HUES48 (cell line): ENCODE data around the gene ATPAF2.

ENCODE experiments used
- H3K27ac ChIP-seq: one replicate; pipeline ENCODE4 v1.7.0; 2013; ENCODE audit warnings: low read depth, low read length, inconsistent platforms
- H3K27me3 ChIP-seq: 2 replicates; pipeline ENCODE4 v1.6.1; 2013; ENCODE audit warnings: mild to moderate bottlenecking, low read length; ENCODE audit not compliant: control insufficient read depth, insufficient read depth
- H3K36me3 ChIP-seq: 2 replicates; pipeline ENCODE4 v1.6.1; 2013; ENCODE audit warnings: low read length; ENCODE audit not compliant: control insufficient read depth, insufficient read depth
- H3K4me1 ChIP-seq: 2 replicates; pipeline ENCODE4 v1.6.1; 2013; ENCODE audit warnings: mild to moderate bottlenecking, low read length; ENCODE audit not compliant: control insufficient read depth, insufficient read depth
- H3K4me3 ChIP-seq: 2 replicates; pipeline ENCODE4 v1.5.1; 2013; ENCODE audit warnings: mild to moderate bottlenecking, low read depth, low read length
- H3K9ac ChIP-seq: 2 replicates; pipeline ENCODE4 v1.6.1; 2013; ENCODE audit warnings: mild to moderate bottlenecking, low read depth, low read length, moderate library complexity
- H3K9me3 ChIP-seq: 2 replicates; pipeline ENCODE4 v1.6.1; 2013; ENCODE audit warnings: low read length; ENCODE audit not compliant: control insufficient read depth, insufficient read depth

Gene ATPAF2

GRCh38 chr17:18065546-18065945, 26.6 kb upstream of the ATPAF2 start:
- no peaks in the 10 kb centered on the region for H3K9me3 ChIP-seq
- H3K27ac ChIP-seq = no peak overlapping the region
- H3K4me1 ChIP-seq = no peaks in the 10 kb centered on the region
- peaks cover 32% of the 10 kb centered on the region for H3K36me3 ChIP-seq
- no peaks in the 10 kb centered on the region for H3K27me3 ChIP-seq
- H3K9ac ChIP-seq = no peak overlapping the region
- H3K4me3 ChIP-seq = no peak overlapping the region

GRCh38 chr17:18064053-18064452, 25.1 kb upstream of the ATPAF2 start:
- Histone ChIP-seq H3K36me3 (peaks cover 37% of the 10 kb centered on the region), H3K4me1 (no peaks in the 10 kb centered on the region), H3K27ac (no peak overlapping the region), H3K27me3 (no peaks in the 10 kb centered on the region), H3K9ac (no peak overlapping the region), H3K9me3 (no peaks in the 10 kb centered on the region), H3K4me3 (no peak overlapping the region)

GRCh38 chr17:18059283-18059682, 20.3 kb upstream of the ATPAF2 start:
- Histone ChIP-seq H3K4me3 (no peak overlapping the region), H3K36me3 (peaks cover 58% of the 10 kb centered on the region), H3K4me1 (no peaks in the 10 kb centered on the region), H3K27me3 (no peaks in the 10 kb centered on the region), H3K9ac (no peak overlapping the region), H3K9me3 (no peaks in the 10 kb centered on the region), H3K27ac (no peak overlapping the region)

- Histone ChIP-seq H3K27me3 (no peaks in the 10 kb centered on the region), H3K9me3 (no peaks in the 10 kb centered on the region), H3K9ac (no peak overlapping the region), H3K27ac (no peak overlapping the region), H3K4me1 (no peaks in the 10 kb centered on the region), H3K4me3 (no peak overlapping the region), H3K36me3 (peaks cover 46% of the 10 kb centered on the region)
These were observed 17.2 kb upstream of the ATPAF2 start for GRCh38 chr17:18056214-18056613.

GRCh38 chr17:18055597-18055996, 16.6 kb upstream of the ATPAF2 start:
- H3K27ac ChIP-seq = no peak overlapping the region
- peaks cover 42% of the 10 kb centered on the region for H3K36me3 ChIP-seq
- no peaks in the 10 kb centered on the region for H3K9me3 ChIP-seq
- H3K27me3 ChIP-seq = no peaks in the 10 kb centered on the region
- no peak overlapping the region for H3K9ac ChIP-seq
- H3K4me3 ChIP-seq = no peak overlapping the region
- H3K4me1 ChIP-seq = no peaks in the 10 kb centered on the region

GRCh38 chr17:18045691-18046350, 6.9 kb upstream of the ATPAF2 start:
- Histone ChIP-seq H3K9me3 (no peaks in the 10 kb centered on the region), H3K36me3 (peaks cover 22% of the 10 kb centered on the region), H3K4me3 (no peak overlapping the region)

GRCh38 chr17:18044609-18045008, 5.6 kb upstream of the ATPAF2 start:
- Histone ChIP-seq H3K4me1 (peaks cover 5% of the 10 kb centered on the region; the same call in 1 of the 2 replicates), H3K36me3 (peaks cover 22% of the 10 kb centered on the region), H3K4me3 (no peak overlapping the region), H3K9ac (no peak overlapping the region), H3K9me3 (no peaks in the 10 kb centered on the region), H3K27me3 (no peaks in the 10 kb centered on the region), H3K27ac (no peak overlapping the region)

More at GRCh38 chr17:18045691-18046350, 6.9 kb upstream of the ATPAF2 start:
- H3K27ac ChIP-seq = no peak overlapping the region
- no peak overlapping the region for H3K9ac ChIP-seq
- H3K4me1 ChIP-seq = no peaks in the 10 kb centered on the region
- no peaks in the 10 kb centered on the region for H3K27me3 ChIP-seq

GRCh38 chr17:18043491-18043890, 4.5 kb upstream of the ATPAF2 start:
- Histone ChIP-seq H3K9ac (no peak overlapping the region), H3K4me3 (no peak overlapping the region), H3K27me3 (no peaks in the 10 kb centered on the region), H3K27ac (no peak overlapping the region), H3K4me1 (peaks cover 5% of the 10 kb centered on the region; the same call in 1 of the 2 replicates), H3K9me3 (no peaks in the 10 kb centered on the region), H3K36me3 (peaks cover 22% of the 10 kb centered on the region)

- Histone ChIP-seq H3K36me3 (peaks cover 22% of the 10 kb centered on the region), H3K9ac (no peak overlapping the region), H3K27ac (no peak overlapping the region), H3K4me3 (no peak overlapping the region), H3K4me1 (peaks cover 5% of the 10 kb centered on the region; the same call in 1 of the 2 replicates), H3K9me3 (no peaks in the 10 kb centered on the region), H3K27me3 (no peaks in the 10 kb centered on the region)
These were observed 4.0 kb upstream of the ATPAF2 start for GRCh38 chr17:18042983-18043382.

GRCh38 chr17:18041776-18042175, 2.8 kb upstream of the ATPAF2 start:
- Histone ChIP-seq H3K9ac (no peak overlapping the region), H3K36me3 (peaks cover 13% of the 10 kb centered on the region), H3K4me1 (peaks cover 5% of the 10 kb centered on the region; the same call in 1 of the 2 replicates), H3K9me3 (no peaks in the 10 kb centered on the region), H3K4me3 (no peak overlapping the region), H3K27me3 (no peaks in the 10 kb centered on the region), H3K27ac (no peak overlapping the region)

- H3K9ac ChIP-seq = no peak overlapping the region
- no peaks in the 10 kb centered on the region for H3K27me3 ChIP-seq
- H3K27ac ChIP-seq = no peak overlapping the region
- H3K36me3 ChIP-seq = peaks cover 5% of the 10 kb centered on the region; the same call in 1 of the 2 replicates
- H3K4me3 ChIP-seq = peak overlapping the region; percentile 91
- H3K4me1 ChIP-seq = peaks cover 5% of the 10 kb centered on the region; the same call in 1 of the 2 replicates
- H3K9me3 ChIP-seq = no peaks in the 10 kb centered on the region
These were observed 1.4 kb upstream of the ATPAF2 start for GRCh38 chr17:18040261-18040858.
